GM18505 (cell line): ENCODE results near the gene PKIB.
"Not testable (repeated sequence)": the region's sequence is repeated elsewhere in the genome, so short reads cannot be mapped to it uniquely, and the experiment has no call there.

Experiments
- ATAC-seq: cut with Tn5 transposase; IDR thresholded peaks from one replicate; pipeline ENCODE4 v1.9.1; 2021; ENCODE audit not compliant: unreplicated experiment
- POLR2A ChIP-seq: IDR thresholded peaks from 4 replicates; pipeline ENCODE4 v1.6.1; 2011; ENCODE audit warnings: borderline replicate concordance; ENCODE audit not compliant: insufficient read depth, insufficient read length; ENCODE audit errors: extremely low read depth

The PKIB gene

DNA sequence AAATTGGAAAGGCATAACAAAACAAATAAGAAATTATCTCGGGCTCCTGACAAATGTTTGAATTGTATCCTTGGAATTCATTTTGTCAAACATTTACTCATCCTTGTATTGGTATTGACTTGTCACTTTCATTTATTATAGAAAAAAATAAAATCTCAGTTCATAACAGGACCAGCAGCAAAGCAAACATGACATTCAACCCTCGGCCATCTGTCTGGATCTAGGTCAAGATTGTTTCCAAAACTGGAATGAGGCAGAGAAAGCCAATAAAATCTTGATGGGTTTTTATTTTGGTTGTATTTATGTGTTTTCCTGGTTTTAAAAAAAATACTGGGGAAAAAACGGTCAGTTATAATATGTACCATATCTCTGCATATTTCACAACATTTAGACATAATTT is 126.4 kb downstream of the PKIB start:
- TF ChIP-seq POLR2A: no peak
- ATAC-seq: no peak

DNA sequence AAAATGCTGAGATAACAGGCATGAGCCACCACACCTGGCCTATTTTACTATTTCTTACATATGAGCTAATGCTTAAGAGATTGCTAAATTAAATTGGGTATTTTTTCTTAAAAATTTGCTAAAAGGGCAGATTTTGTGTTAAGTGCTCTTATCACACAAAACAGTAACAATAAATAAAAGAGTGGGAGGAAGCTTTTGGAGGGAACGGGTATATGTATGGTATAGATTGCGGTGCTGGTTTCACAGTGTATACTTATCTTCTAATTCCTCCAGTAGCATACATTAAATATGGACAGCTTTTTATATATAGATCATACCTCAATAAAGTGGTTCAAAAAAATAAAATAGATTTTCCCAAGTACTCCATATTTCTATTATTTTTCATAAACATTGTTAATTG is 129.9 kb downstream of the PKIB start:
- TF ChIP-seq POLR2A: no peak

DNA sequence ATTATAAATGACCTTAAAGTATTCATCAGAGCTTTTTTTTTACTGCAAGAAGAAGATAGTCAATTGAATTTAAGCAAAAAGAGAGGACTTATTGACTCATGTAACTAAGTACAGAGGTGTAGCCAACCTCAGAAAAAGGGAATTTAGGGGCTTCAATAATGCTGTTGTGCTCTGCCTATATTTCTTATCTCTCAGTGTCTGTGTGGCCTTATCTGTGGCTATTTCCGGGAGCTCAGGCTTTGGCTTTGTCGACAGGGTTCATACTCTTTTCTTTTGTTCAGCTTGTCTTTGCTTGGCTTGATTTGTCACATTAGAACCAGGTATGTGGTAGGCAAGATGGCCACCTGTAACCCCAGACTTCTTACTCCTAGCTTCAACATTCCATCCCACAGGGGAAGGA is 130.7 kb downstream of the PKIB start:
- no peak for ATAC-seq

More for the DNA sequence above, 129.9 kb downstream of the PKIB start:
- ATAC-seq: no peak

DNA sequence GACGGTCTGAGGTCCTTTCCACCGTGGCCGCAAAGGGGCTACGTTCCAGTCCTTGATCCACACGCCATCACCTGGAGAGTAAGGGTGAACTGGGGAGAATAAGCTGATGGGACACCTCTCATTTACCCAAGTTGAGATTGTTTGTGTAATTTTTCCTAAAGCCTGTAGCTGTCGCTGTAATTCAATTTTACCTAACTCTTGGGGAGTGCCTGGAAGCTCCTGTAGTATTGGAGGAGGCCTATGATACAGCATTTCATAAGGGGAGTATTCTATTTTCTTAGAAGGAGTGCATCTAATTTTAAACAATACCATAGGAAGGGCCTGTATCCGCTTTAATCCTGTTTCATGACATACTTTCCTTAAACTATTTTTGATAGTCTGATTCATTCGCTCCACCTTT is 134.0 kb downstream of the PKIB start:
- ATAC-seq: not testable (repeated sequence)

More for the DNA sequence above, 130.7 kb downstream of the PKIB start:
- TF ChIP-seq POLR2A: no peak

DNA sequence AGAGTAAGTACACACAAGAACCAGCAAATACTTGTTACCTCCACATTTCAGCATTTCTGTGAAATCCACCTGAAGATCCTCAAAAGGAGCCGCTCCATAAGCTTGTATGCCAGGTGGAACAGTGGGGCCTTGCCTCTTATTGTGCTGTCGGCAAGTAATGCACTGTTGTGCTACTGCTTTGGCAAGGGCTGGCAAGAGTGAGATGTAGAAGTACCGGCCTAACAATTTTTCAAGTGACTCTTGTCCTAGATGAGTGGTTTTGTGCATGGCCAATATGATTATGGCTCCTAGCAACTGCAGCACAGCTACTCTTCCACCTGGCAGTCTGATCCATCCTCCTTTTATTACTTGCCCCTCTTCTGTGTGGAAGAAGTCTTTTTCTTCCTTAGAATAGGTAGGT is 134.7 kb downstream of the PKIB start:
- not testable (repeated sequence) for ATAC-seq

DNA sequence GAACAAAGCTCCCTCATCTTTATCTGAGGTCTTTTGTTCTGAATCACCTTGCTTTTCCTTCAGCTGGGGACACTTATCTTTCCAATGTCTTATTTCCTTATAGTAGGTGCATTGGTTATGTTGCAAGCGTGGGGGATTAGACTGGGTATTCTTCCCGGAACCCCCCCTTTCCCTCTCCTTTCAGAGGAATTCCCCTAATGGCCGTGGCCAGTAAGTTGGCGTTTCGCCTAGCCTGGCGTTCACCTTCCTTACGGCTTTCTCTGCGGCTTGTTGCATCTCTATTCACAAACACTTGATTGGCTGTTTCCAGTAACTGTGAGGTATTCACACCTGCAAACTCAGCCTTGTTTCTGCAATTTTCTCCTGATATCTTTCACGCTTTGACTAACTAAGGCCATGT is 136.5 kb downstream of the PKIB start:
- no peak for TF ChIP-seq POLR2A
- no peak for ATAC-seq

DNA sequence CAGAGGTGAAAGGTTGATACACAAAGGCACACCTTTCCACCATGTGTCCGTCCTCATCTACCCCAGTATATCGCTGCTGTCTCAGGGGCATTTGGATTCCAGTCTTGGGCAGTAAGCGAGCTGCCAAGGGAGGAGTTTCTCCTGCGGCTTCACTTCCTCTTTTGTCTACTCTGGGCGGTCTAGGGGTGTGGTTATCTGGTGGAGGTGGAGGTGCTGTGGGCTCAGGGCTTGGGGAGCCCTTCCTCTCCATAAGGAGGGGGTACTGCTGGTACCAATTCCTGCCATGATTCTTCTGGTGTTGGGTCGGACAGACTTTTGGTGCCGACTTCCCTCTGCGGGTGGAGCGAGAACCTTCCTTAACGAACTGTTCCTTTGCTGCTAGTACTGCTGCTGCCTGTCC is 137.4 kb downstream of the PKIB start:
- no peak for ATAC-seq
- no peak for TF ChIP-seq POLR2A

DNA sequence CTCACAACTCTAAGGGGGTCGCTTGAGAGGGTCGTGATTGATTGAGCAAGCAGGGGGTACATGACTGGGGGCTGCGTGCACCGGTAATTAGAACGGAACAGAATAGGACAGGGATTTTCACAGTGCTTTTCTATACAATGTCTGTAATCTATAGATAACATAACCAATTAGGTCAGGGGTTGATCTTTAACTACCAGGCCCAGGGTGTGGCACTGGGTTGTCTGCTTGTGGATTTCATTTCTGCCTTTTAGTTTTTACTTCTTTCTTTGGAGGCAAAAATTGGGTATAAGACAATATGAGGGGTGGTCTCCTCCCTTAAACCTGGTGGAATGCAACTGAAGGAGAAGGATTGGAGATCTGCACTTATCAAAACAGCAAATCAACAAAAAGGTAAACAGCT is 138.7 kb downstream of the PKIB start:
- ATAC-seq: not testable (repeated sequence)

DNA sequence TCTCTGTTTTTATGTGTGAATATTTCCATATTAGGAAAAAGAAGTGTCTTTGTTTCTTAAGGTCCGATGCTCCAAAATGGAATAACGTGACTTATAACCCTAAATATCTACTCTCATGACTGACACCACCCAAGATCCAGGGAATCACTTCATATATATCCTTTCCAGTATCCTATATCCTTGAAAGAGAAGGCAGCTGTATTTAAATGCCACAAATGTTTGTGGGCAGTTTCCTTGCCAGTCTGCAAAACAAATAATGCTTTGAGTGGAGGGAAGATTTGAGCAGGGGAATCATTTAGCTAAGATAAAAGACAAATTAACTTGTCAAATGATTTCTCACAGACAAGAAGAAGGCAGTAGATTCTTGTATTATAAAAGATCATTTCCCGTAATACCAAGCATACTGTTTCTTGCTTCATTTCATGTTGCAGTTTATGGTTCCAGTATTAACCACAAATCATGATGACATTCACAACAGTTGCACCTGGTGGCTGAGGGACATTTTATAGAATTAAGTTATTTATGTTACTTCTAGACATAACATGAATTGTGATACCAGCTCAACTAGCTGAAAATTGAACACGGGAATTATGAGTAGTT is 139.3 kb downstream of the PKIB start:
- TF ChIP-seq POLR2A: no peak
- ATAC-seq: no peak

DNA sequence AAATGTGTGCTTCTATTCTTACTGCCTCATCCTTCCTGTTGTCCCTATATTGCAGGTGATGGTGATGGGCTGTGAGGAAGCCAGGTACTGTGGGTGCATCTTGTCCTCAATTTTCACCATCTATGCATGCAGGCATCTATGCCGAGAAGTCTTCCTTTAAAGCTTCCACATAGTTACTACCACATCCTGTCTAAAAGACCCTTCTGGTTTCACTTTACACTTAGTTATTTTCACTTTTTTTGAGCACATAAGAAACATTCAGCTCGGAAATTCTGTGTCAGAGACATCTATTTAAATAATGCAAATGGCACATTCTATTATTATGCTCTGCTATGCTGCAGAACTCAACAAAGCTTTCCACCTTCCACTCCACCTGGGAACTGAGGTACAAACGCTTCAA is 141.1 kb downstream of the PKIB start:
- TF ChIP-seq POLR2A: no peak
- peak; percentile 90 for ATAC-seq

DNA sequence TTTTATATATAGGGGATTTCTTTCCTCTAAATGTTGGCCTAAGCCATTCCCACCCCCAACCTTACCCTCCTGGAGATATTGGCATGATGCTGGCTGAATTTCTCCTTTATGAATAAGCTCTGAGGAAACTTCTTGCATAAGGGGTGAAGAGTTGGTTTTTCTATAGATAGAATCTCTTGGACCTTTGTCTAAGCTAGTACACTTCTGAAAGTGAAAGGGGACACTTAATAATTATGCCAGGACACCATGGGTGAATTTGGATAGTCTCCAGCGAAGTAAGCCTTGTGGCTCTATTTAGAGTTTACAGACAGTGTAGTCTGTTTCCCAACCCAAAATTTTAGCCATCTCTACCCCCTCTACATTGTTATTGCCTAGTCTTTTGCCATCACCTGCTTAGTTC is 142.3 kb downstream of the PKIB start:
- ATAC-seq: no peak
- TF ChIP-seq POLR2A: no peak

DNA sequence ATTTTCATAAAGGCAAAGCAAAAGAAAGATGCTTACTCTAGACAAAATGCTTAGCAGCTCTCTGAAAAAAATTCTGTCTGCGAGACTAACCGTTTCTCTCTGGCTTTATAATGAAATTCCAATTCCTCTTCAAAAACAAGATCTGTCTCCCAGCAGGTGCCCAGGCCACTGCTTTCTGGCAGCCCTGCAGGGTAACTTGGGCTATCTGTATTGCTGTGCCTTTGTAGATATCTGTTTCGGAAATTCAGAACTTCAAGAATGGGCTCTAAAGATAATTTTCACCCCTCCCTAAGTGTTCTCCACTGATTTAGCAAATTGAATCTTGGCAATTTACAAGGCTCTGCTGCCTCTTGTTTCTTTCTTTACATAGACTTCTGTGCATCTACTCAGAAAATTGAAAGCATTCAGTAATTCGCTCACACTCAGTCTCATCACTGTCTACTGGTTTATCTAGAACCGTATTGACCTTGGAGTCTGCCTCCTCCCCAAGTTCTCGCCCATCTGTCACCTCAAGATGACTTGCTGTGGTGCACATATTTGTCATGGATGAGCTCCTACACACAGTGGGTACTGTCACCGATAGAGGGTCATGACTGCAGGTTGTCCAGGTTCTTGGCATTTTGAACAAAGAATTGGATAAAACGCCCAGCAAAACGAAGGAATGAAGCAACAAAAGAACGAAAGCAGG is 142.9 kb downstream of the PKIB start:
- ATAC-seq: no peak
- TF ChIP-seq POLR2A: no peak

DNA sequence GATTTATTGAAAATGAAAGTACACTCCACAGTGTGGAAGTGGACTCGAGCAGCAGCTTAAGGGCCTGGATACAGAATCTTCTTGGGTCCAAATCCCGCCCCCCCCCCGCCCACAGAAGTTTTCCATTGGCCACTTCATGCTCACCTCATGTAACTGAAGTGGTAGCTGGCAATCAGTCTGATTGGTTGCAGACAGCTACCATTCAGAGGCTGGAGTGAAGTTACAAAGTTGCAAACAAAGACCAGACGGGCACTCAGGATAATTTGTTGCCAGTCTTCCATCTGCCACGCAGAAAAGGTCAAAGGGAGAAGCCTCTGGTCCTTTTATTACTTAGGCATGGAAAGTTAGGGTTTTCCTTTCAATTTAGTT is 143.5 kb downstream of the PKIB start:
- ATAC-seq: no peak
- no peak for TF ChIP-seq POLR2A

DNA sequence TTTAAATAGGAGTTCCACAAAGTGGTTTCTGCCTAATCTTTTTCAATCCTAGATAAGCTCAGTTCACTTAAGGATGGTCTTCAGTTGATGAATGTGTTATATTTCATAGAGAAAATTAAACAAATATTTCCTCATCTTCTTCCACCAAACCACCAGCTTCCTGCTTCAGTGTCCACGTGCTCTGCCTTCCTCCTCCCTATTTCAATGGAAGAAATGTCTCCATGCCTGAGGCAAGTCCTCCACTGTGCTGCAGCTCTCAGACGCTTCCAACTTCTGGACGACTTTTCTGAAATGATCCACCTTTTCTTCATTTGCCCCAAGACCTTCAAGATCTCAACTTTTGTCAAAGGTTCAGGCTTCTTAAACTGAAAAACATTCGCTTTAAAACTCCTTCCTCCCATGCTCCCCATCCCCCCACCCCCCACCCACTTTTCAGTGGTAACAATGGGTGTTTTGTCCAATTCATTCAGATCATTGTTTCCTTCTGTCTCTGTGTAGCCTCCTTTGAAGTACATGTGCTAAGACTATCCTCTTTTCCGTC is 144.1 kb downstream of the PKIB start:
- ATAC-seq: no peak
- TF ChIP-seq POLR2A: no peak

DNA sequence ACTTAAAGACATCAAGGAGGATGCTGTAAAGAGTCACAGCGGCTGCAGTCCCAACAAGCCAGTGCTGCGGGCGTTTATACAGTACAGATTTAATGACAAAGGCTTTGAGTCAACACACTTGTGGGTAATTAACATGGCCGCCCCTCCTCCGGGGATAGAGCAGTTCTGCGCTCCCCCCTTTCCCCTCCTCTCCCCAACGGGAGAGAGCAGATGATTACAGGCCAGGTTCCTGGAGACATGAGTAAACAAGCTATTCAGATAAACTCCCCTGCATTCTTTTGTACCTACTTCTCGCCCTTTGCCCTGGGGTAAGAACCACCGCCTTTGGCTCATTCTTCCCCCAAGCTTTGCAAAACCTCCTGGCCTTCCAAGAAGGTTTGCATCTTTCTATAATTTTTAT is 145.7 kb downstream of the PKIB start:
- TF ChIP-seq POLR2A: no peak
- no peak for ATAC-seq
